ENCODE results near the gene CLIC5. TPM values are rescaled to one million over a fixed set of nuclear protein-coding genes. Genes with fewer than 3 reads are reported as not detected.
"Not testable (repeated sequence)": the region's sequence is repeated elsewhere in the genome, so short reads cannot be mapped to it uniquely, and the experiment has no call there.

The CLIC5 gene
- polyA plus RNA-seq, 4 donors: 182 to 199 (median 197) TPM

GRCh38 chr6:45929421-45930361, 86.0 kb downstream of the CLIC5 start:
- DNase-seq (ENCODE audit: low read depth in 4 of 4, low spot score in 2 of 4): no peak

GRCh38 chr6:45928721-45929305, 86.8 kb downstream of the CLIC5 start:
- DNase-seq (ENCODE audit: low read depth in 4 of 4, low spot score in 2 of 4): no peak

GRCh38 chr6:45927421-45928320, 88.0 kb downstream of the CLIC5 start:
- DNase-seq (ENCODE audit: low read depth in 4 of 4, low spot score in 2 of 4): no peak

- DNase-seq (ENCODE audit: low read depth in 4 of 4, low spot score in 2 of 4): not testable (repeated sequence)
Observed at GRCh38 chr6:45926423-45926822, 89.2 kb downstream of the CLIC5 start.

- no peak for DNase-seq (ENCODE audit: low read depth in 4 of 4, low spot score in 2 of 4)
Observed at GRCh38 chr6:45924763-45925342, 90.8 kb downstream of the CLIC5 start.

- no peak for DNase-seq (ENCODE audit: low read depth in 4 of 4, low spot score in 2 of 4)
Observed at GRCh38 chr6:45923831-45924391, 91.7 kb downstream of the CLIC5 start.

GRCh38 chr6:45922728-45923351, 92.8 kb downstream of the CLIC5 start:
- DNase-seq (ENCODE audit: low read depth in 4 of 4, low spot score in 2 of 4): peak in 3 of 4 donors; percentile 37 to 66 (median 51)

- no peak for DNase-seq (ENCODE audit: low read depth in 4 of 4, low spot score in 2 of 4)
Observed at GRCh38 chr6:45921691-45922281, 93.9 kb downstream of the CLIC5 start.

GRCh38 chr6:45920819-45921511, 94.7 kb downstream of the CLIC5 start:
- no peak for DNase-seq (ENCODE audit: low read depth in 4 of 4, low spot score in 2 of 4)

- DNase-seq (ENCODE audit: low read depth in 4 of 4, low spot score in 2 of 4): no peak
Observed at GRCh38 chr6:45917439-45917838, 98.2 kb downstream of the CLIC5 start.

- no peak for DNase-seq (ENCODE audit: low read depth in 4 of 4, low spot score in 2 of 4)
Observed at GRCh38 chr6:45916692-45917091, 99.0 kb downstream of the CLIC5 start.

- no peak for DNase-seq (ENCODE audit: low read depth in 4 of 4, low spot score in 2 of 4)
Observed at GRCh38 chr6:45915780-45916468, 99.7 kb downstream of the CLIC5 start.

- no peak for DNase-seq (ENCODE audit: low read depth in 4 of 4, low spot score in 2 of 4)
Observed at GRCh38 chr6:45911691-45912090, 104.0 kb downstream of the CLIC5 start.

- DNase-seq (ENCODE audit: low read depth in 4 of 4, low spot score in 2 of 4): no peak
Observed at GRCh38 chr6:45903959-45904358, 111.7 kb downstream of the CLIC5 start.

GRCh38 chr6:45902984-45903383, 112.7 kb downstream of the CLIC5 start:
- DNase-seq (ENCODE audit: low read depth in 4 of 4, low spot score in 2 of 4): no peak

- DNase-seq (ENCODE audit: low read depth in 4 of 4, low spot score in 2 of 4): no peak
Observed at GRCh38 chr6:45901767-45902650, 113.7 kb downstream of the CLIC5 start.
